Measurements from ENCODE around the gene TP53BP1. TPM values are rescaled to one million over a fixed set of nuclear protein-coding genes. Genes with fewer than 3 reads are reported as not detected.

Gene TP53BP1
- total RNA-seq, 2 donors from 2014 or later, result 29.9 to 30.9 TPM

DNA sequence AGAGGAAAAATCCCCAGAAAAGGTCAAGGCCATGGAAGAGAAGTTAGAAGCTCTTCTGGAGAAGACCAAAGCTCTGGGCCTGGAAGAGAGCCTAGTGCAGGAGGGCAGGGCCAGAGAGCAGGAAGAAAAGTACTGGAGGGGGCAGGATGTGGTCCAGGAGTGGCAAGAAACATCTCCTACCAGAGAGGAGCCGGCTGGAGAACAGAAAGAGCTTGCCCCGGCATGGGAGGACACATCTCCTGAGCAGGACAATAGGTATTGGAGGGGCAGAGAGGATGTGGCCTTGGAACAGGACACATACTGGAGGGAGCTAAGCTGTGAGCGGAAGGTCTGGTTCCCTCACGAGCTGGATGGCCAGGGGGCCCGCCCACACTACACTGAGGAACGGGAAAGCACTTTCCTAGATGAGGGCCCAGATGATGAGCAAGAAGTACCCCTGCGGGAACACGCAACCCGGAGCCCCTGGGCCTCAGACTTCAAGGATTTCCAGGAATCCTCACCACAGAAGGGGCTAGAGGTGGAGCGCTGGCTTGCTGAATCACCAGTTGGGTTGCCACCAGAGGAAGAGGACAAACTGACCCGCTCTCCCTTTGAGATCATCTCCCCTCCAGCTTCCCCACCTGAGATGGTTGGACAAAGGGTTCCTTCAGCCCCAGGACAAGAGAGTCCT lies 33.4 kb upstream of the TP53BP1 start:
- Mint-ChIP-seq H3K27me3 (no peaks in the 10 kb centered on the region), H3K27ac (peak overlapping the region; percentile 61), H3K9me3 (no peaks in the 10 kb centered on the region), H3K4me3 (no peak overlapping the region), H3K4me1 (peaks cover 10% of the 10 kb centered on the region), H3K36me3 (ENCODE audit: low read depth) (no peaks in the 10 kb centered on the region)
- ATAC-seq (replicated peaks), result no peak

DNA sequence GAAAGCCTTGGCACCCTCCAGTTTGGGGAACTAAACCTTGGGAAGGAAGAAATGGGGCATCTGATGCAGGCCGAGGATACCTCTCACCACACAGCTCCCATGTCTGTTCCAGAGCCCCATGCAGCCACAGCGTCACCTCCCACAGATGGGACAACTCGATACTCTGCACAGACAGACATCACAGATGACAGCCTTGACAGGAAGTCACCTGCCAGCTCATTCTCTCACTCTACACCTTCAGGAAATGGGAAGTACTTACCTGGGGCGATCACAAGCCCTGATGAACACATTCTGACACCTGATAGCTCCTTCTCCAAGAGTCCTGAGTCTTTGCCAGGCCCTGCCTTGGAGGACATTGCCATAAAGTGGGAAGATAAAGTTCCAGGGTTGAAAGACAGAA lies 32.2 kb upstream of the TP53BP1 start:
- Mint-ChIP-seq H3K9me3 (no peaks in the 10 kb centered on the region), H3K27ac (peak overlapping the region; percentile 61), H3K36me3 (ENCODE audit: low read depth) (no peaks in the 10 kb centered on the region), H3K27me3 (no peaks in the 10 kb centered on the region), H3K4me1 (peaks cover 10% of the 10 kb centered on the region), H3K4me3 (no peak overlapping the region)
- ATAC-seq (replicated peaks), result peak; percentile 21

DNA sequence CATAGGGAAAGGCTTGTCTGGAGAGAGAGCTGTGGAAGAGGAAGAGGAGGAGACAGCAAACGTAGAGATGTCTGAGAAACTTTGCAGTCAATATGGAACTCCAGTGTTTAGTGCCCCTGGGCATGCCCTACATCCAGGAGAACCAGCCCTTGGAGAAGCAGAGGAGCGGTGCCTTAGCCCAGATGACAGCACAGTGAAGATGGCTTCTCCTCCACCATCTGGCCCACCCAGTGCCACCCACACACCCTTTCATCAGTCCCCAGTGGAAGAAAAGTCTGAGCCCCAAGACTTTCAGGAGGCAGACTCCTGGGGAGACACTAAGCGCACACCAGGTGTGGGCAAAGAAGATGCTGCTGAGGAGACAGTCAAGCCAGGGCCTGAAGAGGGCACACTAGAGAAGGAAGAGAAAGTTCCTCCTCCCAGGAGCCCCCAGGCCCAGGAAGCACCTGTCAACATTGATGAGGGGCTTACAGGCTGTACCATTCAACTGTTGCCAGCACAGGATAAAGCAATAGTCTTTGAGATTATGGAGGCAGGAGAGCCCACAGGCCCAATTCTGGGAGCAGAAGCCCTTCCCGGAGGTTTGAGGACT lies 31.4 kb upstream of the TP53BP1 start:
- H3K4me1 Mint-ChIP-seq, result peaks cover 10% of the 10 kb centered on the region
- no peaks in the 10 kb centered on the region for H3K27me3 Mint-ChIP-seq
- H3K27ac Mint-ChIP-seq, result peak overlapping the region; percentile 50

DNA sequence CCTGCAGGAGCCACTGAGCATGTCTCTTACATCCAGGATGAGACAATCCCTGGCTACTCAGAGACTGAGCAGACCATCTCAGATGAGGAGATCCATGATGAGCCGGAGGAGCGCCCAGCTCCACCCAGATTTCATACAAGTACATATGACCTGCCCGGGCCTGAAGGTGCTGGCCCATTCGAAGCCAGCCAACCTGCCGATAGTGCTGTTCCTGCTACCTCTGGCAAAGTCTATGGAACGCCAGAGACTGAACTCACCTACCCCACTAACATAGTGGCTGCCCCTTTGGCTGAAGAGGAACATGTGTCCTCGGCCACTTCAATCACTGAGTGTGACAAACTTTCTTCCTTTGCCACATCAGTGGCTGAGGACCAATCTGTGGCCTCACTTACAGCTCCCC lies 30.7 kb upstream of the TP53BP1 start:
- Mint-ChIP-seq H3K4me1 (peaks cover 10% of the 10 kb centered on the region), H3K9me3 (no peaks in the 10 kb centered on the region), H3K36me3 (ENCODE audit: low read depth) (no peaks in the 10 kb centered on the region), H3K27ac (peak overlapping the region; percentile 50), H3K4me3 (no peak overlapping the region), H3K27me3 (no peaks in the 10 kb centered on the region)
- ATAC-seq (replicated peaks), result no peak

More for the DNA sequence above, 31.4 kb upstream of the TP53BP1 start:
- Mint-ChIP-seq H3K9me3 (no peaks in the 10 kb centered on the region), H3K36me3 (ENCODE audit: low read depth) (no peaks in the 10 kb centered on the region), H3K4me3 (no peak overlapping the region)
- no peak for ATAC-seq (replicated peaks)

DNA sequence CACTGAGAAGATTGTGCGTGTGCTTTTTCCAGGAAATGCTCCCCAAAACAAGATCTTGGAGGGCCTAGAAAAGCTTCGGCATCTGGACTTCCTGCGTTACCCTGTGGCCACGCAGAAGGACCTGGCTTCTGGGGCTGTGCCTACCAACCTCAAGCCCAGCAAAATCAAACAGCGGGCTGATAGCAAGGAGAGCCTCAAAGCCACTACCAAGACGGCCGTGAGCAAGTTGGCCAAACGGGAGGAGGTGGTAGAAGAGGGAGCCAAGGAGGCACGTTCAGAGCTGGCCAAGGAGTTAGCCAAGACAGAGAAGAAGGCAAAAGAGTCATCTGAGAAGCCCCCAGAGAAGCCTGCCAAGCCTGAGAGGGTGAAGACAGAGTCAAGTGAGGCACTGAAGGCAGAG lies 29.3 kb upstream of the TP53BP1 start:
- no peaks in the 10 kb centered on the region for H3K36me3 Mint-ChIP-seq (ENCODE audit: low read depth)
- H3K9me3 Mint-ChIP-seq, result no peaks in the 10 kb centered on the region
- H3K27me3 Mint-ChIP-seq, result peaks cover 5% of the 10 kb centered on the region
- H3K4me1 Mint-ChIP-seq, result peaks cover 10% of the 10 kb centered on the region
- peak overlapping the region; percentile 55 for H3K27ac Mint-ChIP-seq
- no peak for ATAC-seq (replicated peaks)
- no peak overlapping the region for H3K4me3 Mint-ChIP-seq

DNA sequence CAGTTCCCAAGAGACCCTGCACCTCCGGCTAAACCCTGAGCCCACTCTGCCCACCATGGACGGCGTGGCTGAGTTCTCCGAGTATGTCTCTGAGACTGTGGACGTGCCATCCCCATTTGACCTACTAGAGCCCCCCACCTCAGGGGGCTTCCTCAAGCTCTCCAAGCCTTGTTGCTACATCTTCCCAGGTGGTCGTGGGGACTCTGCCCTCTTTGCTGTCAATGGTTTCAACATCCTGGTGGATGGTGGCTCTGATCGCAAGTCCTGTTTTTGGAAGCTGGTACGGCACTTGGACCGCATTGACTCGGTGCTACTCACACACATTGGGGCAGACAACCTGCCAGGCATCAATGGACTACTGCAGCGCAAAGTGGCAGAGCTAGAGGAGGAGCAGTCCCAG lies 28.5 kb upstream of the TP53BP1 start:
- Mint-ChIP-seq H3K27ac (no peak overlapping the region), H3K4me1 (peaks cover 10% of the 10 kb centered on the region), H3K36me3 (ENCODE audit: low read depth) (no peaks in the 10 kb centered on the region), H3K27me3 (peaks cover 7% of the 10 kb centered on the region), H3K4me3 (no peak overlapping the region), H3K9me3 (no peaks in the 10 kb centered on the region)
- no peak for ATAC-seq (replicated peaks)

DNA sequence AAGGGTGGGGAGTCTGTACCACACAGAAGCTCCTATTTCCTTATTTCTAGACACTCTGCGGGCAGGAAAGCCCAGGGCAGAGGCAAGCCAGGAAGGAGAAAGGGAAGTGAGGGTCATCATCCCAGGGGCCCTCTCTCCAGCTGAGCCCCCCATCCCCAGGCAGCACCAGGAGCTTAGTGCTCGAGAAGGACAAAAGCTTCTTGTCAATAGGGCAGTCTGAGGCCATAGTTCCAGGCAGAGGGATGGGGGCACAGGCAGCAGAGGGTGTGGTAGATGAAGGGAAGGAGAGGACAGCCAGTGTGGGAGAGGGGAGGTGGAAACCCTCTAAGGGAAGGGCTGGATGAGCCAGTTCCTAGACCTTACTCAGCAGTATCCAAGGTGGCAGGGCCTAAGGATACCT lies 27.2 kb upstream of the TP53BP1 start:
- no peak for ATAC-seq (replicated peaks)
- H3K9me3 Mint-ChIP-seq, result no peaks in the 10 kb centered on the region
- H3K27ac Mint-ChIP-seq, result no peak overlapping the region
- H3K27me3 Mint-ChIP-seq, result peaks cover 7% of the 10 kb centered on the region
- H3K36me3 Mint-ChIP-seq (ENCODE audit: low read depth), result no peaks in the 10 kb centered on the region
- no peak overlapping the region for H3K4me3 Mint-ChIP-seq
- peaks cover 2% of the 10 kb centered on the region for H3K4me1 Mint-ChIP-seq

DNA sequence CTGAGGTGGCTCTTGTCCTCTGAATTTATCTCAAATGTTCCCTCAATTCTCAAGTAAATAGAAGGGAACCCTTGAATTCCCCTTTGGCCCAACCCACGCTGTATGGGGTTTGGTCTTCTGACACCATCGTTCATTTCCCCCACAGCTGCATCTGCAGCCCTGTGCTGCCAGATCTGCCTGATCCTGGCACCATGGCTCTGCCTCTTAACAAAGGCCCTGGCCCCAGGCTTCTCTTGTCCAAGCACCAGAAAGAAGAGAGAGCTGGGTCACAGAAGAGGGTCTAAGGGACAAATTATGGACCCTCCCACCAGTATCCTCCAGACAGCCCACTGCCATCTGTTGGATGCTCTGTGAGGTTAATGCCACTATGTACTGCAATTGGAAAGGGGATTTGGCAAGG lies 26.2 kb upstream of the TP53BP1 start:
- H3K9me3 Mint-ChIP-seq, result no peaks in the 10 kb centered on the region
- peaks cover 5% of the 10 kb centered on the region for H3K4me1 Mint-ChIP-seq
- peak overlapping the region; percentile 55 for H3K4me3 Mint-ChIP-seq
- no peak overlapping the region for H3K27ac Mint-ChIP-seq
- peaks cover 7% of the 10 kb centered on the region for H3K27me3 Mint-ChIP-seq
- no peaks in the 10 kb centered on the region for H3K36me3 Mint-ChIP-seq (ENCODE audit: low read depth)
- ATAC-seq (replicated peaks), result no peak

DNA sequence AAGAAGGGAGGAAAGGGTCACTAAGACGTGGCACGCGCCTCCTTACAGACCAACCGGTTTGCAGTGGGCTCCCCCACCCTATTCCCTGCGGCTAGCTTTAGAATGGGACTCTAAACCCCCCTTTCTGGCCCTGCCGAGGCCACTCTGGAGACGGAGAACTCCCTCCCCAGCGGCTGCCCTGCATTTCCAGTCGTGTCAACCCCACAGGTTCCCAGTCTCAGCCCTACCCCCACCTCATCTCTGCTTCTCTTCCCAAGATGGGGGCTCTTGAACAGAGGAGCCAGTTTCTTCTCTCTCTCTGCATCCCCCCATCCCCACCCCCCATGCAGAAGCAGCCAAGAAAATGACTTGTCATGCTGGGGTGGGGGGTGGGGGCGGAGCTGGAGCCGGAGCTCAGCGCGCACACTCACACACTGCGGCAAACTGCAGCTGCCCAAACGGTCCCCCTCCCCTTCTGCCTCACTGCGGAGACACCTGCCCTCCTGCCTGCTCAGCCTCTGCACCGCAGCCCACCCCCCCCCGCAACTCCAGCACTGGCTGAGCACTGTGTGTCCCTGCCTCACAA lies 25.3 kb upstream of the TP53BP1 start:
- H3K4me1 Mint-ChIP-seq, result peaks cover 14% of the 10 kb centered on the region
- no peaks in the 10 kb centered on the region for H3K36me3 Mint-ChIP-seq (ENCODE audit: low read depth)
- no peak for ATAC-seq (replicated peaks)
- peaks cover 7% of the 10 kb centered on the region for H3K27me3 Mint-ChIP-seq
- peak overlapping the region; percentile 40 for H3K27ac Mint-ChIP-seq
- H3K9me3 Mint-ChIP-seq, result no peaks in the 10 kb centered on the region
- peak overlapping the region; percentile 55 for H3K4me3 Mint-ChIP-seq

DNA sequence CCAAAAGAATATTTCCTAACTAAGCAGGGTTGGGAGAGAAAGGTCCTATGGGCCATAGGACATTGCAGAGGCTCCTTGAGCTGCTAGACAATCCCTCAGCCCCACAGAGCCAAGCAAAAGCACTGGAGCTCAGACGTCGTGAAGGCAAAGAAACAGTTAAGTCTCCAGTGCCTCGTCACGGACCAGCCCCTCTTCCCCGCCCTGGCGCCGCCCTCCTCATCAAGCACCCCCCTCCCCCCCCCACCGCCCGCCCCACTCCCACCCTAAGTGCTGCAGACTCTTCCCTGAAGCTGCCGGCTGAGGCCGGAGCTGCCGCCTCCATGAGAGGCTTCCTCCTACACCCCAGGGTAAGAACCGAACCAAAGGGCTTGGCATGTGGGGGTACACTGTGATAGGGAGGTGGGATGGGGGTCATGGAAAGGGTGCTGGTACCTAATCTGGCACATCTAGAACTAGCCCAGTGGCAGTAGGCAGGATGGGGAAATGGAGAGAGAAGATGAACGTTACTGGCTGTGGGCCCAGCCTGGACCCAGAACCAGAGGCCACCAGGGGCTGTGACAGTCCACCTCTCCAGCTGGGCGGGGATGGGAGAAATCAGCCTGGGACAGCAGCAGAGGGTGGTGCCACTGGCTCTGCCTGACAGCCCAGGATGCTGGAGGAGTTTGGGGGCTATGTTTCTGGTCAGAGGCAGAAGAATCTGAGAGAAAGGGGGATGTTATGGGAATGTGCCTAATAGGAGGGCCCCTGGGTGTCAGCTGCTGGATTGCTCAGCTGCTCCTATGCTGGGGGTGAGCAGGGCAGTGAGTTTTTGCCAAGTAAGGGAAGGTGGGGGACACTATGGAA lies 24.6 kb upstream of the TP53BP1 start, which contains the start of gene MAP1A:
Gene MAP1A (plus strand): TSS at position 255 of the 843 bp plus-strand sequence. CDS start 3,866 bp downstream, outside the sequence.
- no peak for ATAC-seq (replicated peaks)
- Mint-ChIP-seq H3K4me3 (peak within 1 kb of the TSS; percentile 55), H3K27ac (peak within 1 kb of the TSS; percentile 40), H3K36me3 (ENCODE audit: low read depth) (no peaks in the 10 kb centered on the region), H3K4me1 (peaks cover 16% of the 10 kb centered on the region), H3K27me3 (peaks cover 7% of the 10 kb centered on the region), H3K9me3 (no peaks in the 10 kb centered on the region)

DNA sequence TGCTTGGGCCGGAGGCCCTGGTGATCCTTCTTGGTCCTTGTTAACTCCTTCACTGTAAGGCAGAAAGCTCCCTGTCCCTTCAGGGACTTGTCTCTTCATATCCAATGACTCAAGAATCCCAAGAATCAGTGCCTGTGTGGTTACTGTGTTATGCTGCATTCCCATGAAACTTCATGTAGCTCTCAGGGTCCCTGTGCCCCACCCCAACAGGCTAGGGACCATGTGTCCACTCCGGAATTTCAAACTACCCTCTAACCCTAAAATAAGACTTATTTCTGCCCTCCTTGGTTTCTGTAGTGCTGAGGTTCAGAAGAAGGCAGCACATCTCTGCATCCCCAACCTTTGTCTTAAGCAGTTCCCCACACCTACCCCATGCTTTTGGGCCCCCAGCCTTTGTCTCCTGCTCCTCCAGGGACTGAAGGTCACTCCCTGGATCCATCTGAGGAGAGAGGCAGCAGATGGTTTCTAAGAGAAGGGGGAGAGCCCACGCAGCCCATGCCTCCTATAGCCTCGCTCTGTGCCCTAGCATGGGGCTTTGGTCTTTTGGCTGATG lies 23.9 kb upstream of the TP53BP1 start:
- no peak for ATAC-seq (replicated peaks)
- peak overlapping the region; percentile 19 for H3K27ac Mint-ChIP-seq
- H3K4me3 Mint-ChIP-seq, result peak overlapping the region; percentile 55
- no peaks in the 10 kb centered on the region for H3K36me3 Mint-ChIP-seq (ENCODE audit: low read depth)
- H3K9me3 Mint-ChIP-seq, result no peaks in the 10 kb centered on the region
- H3K4me1 Mint-ChIP-seq, result peaks cover 22% of the 10 kb centered on the region
- H3K27me3 Mint-ChIP-seq, result peaks cover 7% of the 10 kb centered on the region

DNA sequence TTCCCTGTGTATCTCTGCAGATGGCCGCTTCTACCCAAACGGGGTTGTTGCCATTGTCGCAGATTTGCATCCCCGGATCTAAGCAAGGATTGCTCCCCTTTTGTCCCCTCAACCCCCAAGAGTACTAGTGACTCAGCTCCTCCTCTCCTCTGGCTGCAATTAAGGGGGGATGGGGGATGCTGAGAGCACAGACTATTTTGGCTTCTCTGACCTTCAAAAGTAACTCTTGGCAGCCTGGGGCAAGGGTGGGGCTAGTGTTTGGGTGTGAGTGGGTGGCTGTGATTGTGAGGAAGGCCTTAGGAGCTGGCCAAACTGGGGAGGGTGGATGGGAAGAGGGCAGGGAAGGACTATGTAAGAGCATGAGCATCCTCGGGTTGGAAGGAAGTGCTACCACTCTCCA lies 23.2 kb upstream of the TP53BP1 start:
- no peak overlapping the region for H3K4me3 Mint-ChIP-seq
- H3K4me1 Mint-ChIP-seq, result peaks cover 27% of the 10 kb centered on the region
- peaks cover 7% of the 10 kb centered on the region for H3K27me3 Mint-ChIP-seq
- ATAC-seq (replicated peaks), result no peak
- no peaks in the 10 kb centered on the region for H3K9me3 Mint-ChIP-seq
- no peak overlapping the region for H3K27ac Mint-ChIP-seq
- H3K36me3 Mint-ChIP-seq (ENCODE audit: low read depth), result peaks cover 4% of the 10 kb centered on the region

DNA sequence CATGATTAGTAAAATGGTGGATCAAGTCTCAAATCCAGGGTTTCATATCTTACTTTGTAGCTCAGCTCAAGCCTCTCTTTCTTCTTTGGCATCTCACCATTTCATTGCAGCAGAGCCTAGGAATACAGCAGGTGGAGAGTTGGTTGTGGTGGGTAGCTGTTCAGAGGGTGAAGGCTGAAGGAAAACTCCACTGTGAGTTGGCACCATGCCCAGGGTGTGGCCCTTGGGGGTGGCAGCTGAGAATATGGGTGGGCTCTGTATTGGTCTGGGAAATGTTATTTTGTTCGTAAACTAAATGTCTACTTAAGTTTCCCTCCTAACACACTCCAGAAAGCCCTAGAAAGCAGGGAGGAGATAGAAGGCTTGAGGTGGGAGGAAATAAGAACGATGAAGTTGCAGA lies 22.8 kb upstream of the TP53BP1 start:
- Mint-ChIP-seq H3K27me3 (peaks cover 7% of the 10 kb centered on the region), H3K9me3 (no peaks in the 10 kb centered on the region), H3K27ac (no peak overlapping the region), H3K4me3 (no peak overlapping the region), H3K4me1 (peaks cover 29% of the 10 kb centered on the region), H3K36me3 (ENCODE audit: low read depth) (peaks cover 6% of the 10 kb centered on the region)
- ATAC-seq (replicated peaks), result no peak
